ENCODE data around the gene PNMA5.
"Not testable (repeated sequence)": the region's sequence is repeated elsewhere in the genome, so short reads cannot be mapped to it uniquely, and the experiment has no call there.

Gene PNMA5

DNA sequence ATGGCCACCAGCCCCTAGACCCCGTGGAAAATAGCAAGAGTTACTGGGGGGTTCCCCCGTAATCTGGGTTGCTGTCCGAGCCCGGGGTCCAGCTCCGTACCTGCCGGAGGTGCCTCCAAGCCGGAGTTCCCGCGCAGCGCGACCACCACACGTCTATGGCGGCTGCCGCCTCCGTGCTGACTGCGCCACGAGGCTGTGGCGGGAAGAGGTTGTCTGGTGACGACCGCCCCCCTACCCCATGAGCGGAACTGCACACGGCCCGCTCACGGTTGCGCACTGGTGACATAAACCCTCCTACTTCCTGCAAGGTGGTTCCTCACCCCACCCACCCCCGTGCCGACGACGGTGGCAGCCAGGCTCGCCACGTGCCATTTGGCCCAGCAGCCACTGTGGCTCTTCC, at the start of gene PNMA5:
Gene PNMA5, minus strand, starts transcription at position 184 of the 400 bp plus-strand sequence. CDS start 2,518 bp downstream, outside the sequence.
- DNase-seq: no peak

DNA sequence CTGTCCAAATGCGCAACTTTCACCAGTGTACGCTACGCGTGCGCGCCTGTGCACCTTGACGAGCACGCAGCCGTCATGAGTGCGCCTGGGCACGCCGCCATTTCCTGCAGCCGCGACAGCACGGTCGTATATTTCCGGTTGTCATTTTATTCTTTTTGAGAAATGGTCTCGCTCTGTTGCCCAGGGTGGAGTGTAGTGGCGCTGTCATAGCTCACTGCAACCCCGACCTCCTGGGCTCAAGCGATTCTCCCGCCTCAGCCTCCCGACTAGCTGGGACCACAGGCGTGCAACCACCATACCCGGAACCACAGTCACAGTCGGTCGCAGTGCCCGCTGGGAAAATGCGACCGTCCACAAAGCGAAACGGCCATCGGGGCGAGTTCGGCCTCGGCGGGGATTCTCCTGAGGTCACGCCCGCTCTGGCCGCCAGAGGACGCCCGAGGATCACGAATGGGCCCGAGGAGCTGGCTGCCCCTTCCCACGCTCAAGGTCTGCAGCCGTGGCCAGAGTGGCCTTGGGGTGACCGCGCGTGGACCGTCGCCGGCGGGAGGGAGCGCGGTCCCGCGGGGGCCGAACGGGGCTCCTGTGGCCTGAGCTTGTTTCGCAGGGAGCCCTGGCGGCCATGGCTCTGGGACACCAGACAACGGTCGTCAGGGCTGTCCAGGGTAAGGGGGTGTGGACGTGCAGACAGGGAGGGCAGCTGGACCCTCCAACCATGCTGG, 38.6 kb upstream of the PNMA5 start:
- DNase-seq: peak in 1 of 2 experiments; percentile 17

DNA sequence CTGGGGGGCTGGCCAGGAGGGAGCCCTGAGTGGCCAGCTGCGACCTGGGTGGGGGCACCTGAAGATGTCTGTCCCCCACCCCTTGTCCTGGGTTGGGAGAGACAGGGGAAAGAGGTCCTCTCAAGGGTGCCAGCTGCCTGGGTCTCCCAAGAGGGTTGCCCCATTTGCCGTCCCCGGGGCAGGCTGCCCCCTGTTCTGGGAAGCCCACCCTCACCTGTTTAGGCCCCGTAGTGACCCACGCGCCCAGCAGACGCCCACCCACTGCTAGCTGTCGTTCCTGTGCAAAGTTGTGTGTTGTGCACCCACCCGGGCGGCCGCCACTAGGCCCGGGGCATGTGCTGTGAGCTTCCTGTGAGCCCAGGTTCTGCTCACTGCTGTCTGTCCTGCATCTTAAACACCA, 36.9 kb upstream of the PNMA5 start:
- no peak for DNase-seq

DNA sequence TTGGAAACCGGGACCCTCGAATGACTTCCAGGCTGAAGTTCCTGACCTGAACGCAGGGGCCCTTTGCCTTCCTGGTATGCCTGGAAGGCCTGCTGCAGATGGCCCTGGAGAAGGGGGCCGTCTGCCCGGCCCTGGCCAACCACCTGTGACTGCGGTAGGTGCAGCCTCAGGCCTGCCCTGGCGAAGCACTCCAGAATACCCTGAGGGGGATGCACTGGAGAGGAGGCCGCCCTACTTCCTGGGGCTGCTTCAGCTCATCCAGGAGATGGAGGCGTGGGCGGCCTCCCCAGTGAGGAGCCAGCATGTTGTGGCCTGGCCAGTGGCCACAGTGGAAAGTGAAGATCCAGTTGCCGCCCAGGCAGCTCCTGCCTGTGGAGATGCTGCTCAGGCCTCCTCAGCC, 36.0 kb upstream of the PNMA5 start:
- no peak for DNase-seq

DNA sequence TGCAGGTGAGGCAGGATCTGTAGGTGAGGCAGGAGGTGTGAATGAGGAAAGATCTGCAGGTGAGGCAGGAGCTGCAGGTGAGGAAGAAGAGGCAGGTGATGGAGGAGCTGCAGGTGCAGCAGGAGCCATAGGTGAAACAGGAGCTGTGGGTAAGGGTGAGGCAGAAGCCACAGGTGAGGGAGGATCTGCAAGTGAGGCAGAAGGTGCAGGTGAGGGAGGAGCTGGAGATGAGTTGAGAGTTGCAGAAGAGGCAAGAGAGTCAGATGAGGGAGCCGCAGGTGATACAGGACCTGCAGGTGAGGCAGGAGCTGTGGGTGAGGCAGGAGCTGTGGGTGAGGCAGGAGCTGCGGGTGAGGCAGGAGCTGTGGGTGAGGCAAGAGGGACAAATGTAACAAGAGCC, 35.2 kb upstream of the PNMA5 start:
- DNase-seq: no peak

DNA sequence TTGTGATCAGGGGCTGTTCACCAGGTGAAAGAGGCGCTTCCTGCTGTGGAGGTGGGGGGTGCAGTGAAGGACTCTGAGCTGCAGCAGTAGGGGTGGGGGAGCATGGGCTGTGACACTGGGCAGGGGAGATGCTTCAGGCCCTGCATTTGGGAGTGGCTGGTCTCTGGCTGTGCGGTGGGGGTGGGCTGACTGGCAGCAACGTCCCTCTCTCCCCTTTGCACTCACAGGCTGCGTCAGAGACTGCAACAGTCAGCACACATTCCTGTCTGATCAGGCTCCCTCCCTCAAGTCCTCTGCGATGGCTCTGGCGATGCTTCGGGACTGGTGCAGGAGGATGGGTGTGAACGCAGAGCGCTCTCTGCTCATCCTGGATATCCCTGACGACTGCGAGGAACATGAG, 34.6 kb upstream of the PNMA5 start:
- DNase-seq: not testable (repeated sequence)

DNA sequence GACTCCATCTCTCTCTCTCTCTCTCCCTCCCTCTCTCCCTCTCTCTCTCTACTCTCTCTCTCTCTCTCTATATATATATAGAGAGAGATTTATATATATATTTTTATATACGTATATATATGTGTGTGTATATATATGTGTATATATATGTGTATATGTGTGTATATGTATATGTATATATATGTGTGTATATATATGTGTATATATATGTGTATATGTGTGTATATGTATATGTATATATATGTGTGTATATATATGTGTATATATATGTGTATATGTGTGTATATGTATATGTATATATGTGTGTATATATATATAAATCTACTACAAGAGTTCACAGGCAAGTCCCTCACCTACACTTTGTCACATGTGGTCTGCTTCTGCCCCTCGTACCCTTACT, 32.6 kb upstream of the PNMA5 start:
- not testable (repeated sequence) for DNase-seq

DNA sequence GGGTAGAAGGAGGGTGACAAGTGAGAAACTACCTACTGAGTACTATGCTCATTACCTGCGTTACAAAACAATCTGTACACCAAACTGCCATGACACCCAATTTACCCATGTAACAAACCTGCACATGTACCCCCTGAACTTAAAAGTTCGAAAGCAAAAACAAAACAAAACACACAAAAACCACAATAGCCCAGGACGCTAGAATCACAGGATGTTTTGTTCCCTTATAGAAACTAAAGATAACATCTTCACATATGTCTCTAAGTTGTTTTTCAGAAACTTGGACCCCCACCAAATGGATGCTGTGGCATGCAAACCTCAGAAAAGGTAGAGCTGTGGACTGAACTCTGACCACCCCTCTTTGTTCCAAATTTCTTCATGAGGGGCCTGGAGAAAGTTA, 25.2 kb upstream of the PNMA5 start:
- DNase-seq: no peak

DNA sequence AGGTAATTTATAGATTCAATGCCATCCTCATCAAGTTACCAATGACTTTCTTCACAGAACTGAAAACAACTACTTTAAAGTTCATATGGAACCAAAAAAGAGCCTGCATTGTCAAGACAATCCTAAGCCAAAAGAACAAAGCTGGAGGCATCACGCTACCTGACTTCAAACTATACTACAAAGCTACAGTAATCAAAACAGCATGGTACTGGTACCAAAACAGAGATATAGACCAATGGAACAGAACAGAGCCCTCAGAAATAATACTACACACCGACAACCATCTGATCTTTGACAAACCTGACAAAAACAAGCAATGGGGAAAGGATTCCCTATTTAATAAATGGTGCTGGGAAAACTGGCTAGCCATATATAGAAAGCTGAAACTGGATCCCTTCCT, 23.3 kb upstream of the PNMA5 start:
- not testable (repeated sequence) for DNase-seq

DNA sequence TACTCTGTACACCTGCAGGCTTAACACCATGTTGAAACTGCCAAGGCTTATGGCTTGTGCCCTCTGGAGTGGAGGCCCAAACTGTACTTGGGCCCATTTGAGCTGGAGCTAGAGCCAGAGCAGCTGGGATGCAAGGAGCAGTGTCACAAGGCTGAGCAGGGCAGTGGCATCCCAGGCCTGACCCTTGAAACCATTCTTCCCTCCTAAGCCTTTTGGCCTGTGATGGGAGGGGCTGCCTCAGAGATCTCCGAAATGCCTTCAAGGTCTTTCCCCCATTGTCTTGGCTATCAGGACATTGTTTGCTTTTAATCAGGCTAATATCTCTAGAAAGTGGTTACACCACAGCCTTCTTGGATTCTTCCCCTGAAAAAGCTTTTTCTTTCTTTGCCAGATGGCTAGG, 10.9 kb upstream of the PNMA5 start:
- DNase-seq: no peak

DNA sequence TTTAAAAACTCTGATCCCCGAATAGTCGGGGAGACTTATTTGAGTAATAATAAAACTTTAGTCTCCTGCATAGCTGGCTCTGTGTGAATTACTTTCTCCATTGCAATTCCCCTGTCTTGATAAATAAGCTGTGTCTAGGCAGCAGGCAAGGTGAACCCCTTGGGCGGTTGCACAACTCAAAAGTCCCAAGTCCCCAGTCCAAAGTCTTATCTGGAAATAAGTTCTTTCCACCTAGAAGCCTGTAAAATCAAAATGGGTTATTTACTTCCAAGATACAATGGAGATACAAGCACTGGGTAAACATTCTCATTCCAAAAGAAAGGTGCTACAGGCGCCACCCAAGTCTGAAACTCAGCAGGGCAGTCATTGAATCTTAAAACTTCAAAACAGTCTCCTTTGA, 10.1 kb upstream of the PNMA5 start:
- DNase-seq: no peak

DNA sequence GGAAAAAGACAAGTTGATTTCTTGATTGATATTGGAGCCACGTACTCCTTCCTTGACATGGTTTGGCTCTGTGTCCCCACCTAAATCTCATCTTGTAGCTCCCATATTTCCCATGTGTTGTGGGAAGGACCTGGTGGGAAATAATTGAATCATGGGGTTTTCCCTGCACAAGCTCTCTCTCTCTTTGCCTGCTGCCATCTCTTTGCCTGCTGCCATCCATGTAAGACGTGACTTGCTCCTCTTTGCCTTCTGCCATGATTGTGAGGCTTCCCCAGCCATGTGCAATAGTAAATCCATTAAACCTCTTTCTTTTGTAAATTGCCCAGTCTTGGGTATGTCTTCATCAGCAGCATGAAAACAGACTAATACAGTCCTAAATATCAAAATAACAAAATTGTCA, 8.3 kb upstream of the PNMA5 start:
- DNase-seq: not testable (repeated sequence)

DNA sequence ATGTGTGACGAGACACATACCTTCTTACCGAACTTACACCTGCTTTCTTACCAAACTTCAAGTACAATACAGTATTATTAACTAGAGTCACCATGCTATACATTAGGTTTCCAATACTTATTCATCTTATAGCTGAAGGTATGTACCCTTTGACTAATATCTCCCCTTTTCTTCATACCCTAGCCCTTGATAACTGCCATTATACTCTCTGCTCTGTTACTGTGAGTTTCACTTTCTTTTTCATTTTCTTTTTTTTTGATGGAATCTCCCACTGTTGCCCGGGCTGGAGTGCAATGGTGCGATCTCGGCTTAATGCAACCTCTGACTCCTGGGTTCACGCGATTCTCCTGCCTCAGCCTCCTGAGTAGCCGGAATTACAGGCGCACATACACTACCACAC, 3.4 kb upstream of the PNMA5 start:
- no peak for DNase-seq

DNA sequence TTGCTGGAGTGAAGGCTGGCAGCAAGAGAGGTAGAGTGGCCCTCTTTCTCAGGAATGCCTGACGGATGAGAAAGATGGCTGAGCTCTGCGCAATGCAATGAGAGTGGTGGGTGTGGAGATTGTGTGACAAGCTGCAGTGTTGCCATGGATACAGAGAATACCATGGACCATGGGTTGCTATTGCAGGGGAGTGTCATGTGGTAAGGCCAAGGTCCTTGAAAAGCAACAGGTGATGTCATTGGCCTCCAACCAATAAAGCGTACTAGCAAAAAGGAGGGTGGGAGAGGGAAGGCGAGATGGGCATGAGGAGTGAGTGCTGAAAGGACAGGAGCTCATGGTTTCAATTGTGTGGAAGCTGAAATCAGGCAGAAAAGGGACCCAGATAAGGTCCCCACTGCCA, 1.8 kb downstream of the PNMA5 start:
- no peak for DNase-seq

DNA sequence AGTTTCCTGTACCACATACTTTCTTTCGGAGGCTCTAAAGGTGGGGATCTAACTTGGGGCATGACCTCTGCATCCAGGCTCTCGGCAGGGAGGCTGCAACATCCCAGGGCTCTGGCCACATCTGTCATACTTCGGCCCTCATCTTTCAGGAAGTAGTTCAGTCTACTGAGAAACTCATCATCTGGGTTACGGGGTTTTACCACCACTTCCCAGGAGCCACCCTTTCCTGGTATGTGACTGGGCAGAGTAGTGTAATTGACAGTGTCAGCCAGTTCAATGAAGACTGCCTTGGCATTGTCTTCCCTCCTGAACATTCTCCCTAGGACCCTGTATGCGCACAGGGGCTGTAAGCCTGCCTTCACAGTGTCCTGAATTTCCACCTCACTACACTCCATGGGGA, 2.8 kb downstream of the PNMA5 start:
- DNase-seq: no peak

DNA sequence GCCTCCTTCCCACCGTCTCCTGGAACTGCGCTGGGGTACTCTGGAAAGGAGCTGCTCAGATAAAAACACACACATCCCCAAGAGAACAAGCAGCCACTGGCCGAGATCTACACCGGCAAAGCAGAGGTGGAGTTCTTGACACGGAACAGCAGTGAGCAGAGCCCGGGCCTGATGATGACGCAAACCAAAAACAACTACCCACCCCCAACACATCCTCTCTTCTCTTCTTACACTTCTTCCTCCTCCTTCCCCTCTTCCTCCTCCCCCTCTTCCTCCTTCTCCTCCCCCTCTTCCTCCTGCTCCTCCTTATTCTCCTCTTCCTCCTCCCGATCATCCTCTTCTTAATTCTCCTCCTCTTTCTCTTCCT, 4.6 kb downstream of the PNMA5 start:
- no peak for DNase-seq

DNA sequence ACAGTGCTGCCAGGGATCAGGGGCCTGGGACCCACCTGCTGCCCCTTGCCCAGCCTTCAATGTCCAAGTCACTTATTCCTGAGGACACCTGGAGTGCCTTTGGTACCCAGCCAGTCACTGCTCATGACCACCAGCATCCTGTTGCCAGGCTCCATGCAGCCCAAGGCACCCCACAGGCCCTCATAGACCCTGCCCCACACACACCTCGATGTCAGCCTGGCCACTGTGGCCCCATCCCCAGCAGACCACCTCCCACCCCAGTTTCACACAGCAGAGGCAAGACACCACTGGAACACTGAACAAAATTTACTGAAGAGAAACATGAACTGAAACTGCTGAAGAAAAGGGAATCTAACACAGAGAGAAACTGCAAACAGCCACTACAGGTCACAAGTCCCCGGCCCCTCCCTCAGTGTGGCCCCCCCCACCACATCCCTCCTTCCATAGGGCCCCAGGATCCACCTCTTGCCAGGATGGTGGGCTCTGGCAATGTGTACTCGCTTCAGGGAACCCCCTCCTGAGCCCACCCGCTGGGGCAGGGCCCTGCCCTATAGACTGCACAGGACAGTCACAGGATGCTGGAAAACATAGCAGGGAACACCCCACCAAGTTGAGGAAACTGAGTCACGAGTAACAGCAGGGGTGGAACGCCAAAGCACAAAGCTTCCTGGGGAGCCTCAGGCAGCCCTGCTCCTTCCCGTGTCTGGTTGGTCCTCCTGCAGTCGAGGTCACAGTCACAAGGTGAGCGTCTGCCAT, 5.2 kb downstream of the PNMA5 start:
- no peak for DNase-seq

DNA sequence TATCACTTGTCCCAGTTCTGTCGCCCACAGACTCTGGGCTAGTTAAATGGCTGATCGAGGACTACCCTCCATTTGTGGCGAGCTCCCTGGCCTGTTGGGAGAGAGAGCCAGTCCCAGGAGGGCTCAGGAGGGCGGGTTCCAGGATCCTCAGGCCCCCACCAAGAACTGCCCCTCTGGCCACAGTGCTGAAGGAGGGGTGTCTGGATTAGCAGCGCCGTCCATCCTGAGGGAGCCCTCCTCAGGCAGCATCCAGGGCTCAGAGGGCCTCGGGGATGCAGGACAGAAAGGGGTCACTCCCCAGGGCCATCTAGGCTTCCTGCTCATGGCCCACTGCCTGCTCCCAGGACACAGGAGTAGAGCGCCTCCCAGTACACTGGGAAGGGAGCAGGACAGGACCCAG, 6.1 kb downstream of the PNMA5 start:
- DNase-seq: no peak

DNA sequence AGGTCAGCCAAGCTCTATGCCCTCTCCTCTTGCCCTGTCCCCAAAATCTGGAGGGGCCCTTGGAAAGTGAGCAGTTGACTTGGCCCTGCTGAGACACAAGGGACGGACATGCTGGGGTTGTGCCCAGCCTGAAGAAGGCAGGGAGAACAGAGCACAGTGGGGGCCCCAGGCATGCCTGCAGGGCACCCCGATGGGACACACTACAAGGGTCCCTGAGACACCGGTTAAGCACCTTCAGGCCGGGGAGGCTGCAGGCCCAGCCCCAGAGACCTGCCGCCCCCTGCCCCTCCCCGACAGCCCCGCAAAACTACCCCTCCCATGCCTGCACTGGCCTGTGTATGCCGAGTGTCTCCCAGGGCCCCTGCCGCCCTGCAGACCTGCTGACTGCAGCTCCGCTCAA, 6.8 kb downstream of the PNMA5 start:
- DNase-seq: not testable (repeated sequence)

DNA sequence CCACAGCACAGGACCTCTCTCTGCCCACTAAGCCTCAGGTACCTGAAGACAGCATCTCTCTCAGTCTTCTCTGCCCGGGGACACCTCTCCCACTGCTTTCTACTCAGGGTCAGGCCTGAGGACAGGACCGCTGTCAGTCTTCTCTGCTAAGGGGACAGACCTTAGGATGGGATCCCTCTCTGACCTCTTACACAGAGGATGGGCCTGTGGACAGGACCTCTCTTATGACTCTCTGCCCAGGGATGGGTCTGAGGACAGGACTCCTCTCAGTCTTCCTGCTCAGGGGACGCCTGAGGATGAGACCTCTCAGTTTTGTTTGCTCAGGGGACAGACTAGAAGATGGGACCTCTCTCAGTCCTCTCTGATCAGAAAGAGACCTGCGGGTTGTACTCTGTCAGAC, 8.5 kb downstream of the PNMA5 start:
- not testable (repeated sequence) for DNase-seq

DNA sequence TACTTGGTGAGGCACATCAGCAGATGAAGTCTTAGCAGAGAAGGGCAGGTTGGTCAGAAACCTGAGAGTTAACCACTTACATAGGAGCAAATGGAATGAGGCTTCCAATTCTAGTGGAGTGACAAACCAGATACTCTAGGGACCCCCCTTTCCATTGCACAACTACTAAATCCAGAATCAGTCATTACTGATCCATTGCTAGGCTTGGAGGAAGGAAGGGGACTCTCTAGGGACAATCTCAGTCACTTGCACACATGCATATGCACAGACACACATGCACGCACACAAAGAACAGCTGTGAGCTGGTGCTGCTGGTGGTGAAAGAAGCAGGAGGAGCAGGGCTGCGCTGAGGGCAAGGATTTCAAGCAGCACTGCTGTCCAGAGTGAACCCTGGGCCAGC, 25.7 kb downstream of the PNMA5 start:
- no peak for DNase-seq

DNA sequence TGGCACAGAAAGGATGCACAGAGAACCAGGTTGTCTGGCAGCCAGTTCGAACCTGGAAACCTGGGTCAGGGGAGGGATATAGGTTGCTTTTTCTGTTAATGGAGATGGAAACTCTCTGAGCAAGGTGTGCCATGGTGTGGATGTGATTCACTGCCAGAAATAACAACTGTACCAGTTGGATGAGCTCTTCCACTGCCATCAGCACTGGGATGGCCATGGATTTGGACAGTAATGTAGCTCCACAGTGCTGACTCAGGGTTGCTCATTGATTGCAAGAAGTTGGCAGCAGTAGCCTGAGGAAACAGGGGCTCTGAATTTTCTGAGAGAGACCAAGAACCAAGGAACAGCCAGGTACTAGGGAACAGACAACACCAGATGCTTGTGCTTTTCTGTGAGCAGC, 33.8 kb downstream of the PNMA5 start:
- no peak for DNase-seq

DNA sequence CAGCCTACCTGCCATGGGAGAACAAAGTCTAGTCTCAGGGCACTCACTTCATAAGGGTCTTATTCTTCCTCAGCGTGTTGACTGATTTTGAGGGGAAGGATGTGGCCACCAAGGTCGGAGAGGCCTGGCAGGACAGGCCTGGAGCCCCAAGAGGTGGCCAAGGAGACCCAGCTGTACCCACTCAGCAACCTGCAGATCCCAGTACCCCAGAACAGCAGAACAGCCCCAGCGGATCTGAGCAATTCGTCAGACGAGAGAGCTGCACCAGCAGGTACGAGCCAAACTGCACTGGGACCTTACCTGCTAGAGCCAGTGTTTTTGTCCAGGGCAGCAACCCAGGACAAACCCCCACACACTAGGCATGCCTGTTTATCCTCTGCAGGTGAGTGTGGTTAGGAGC, 34.3 kb downstream of the PNMA5 start:
- DNase-seq: no peak

Data from Kasumi-1 (cell line).